GM12873 (cell line): ENCODE results near the gene ILKAP.

Source experiments
- TF ChIP-seq, protein P1 (sequence below): IDR thresholded peaks from 2 replicates; pipeline ENCODE4 v1.5.1; 2012; ENCODE audit warnings: low read depth, mild to moderate bottlenecking, moderate library complexity, low read length, control low read depth; ENCODE audit not compliant: insufficient read depth; ENCODE audit errors: missing control alignments

ILKAP gene

DNA sequence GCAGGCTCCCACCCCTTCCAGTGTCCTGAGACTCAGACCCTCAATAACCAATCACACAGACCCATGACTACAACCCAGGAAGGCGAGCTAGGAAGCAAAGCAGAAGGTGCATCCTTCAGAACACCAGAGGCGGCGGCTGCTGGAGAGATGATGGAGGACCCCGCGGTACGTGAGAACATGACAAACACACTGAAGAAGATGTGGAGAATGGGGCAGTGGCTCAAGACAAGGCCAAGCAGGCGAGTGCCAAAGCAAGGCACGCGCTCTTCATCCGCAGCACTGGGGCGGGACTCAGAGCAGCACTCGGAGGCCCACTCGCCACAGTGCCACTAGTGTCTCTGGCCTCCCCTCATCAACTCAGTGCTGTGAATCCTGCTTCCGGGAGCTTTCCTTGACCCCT is 31.1 kb downstream of the ILKAP start:
- TF ChIP-seq, protein P1, sequence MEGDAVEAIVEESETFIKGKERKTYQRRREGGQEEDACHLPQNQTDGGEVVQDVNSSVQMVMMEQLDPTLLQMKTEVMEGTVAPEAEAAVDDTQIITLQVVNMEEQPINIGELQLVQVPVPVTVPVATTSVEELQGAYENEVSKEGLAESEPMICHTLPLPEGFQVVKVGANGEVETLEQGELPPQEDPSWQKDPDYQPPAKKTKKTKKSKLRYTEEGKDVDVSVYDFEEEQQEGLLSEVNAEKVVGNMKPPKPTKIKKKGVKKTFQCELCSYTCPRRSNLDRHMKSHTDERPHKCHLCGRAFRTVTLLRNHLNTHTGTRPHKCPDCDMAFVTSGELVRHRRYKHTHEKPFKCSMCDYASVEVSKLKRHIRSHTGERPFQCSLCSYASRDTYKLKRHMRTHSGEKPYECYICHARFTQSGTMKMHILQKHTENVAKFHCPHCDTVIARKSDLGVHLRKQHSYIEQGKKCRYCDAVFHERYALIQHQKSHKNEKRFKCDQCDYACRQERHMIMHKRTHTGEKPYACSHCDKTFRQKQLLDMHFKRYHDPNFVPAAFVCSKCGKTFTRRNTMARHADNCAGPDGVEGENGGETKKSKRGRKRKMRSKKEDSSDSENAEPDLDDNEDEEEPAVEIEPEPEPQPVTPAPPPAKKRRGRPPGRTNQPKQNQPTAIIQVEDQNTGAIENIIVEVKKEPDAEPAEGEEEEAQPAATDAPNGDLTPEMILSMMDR = no peak

- TF ChIP-seq, protein P1 = no peak
These were observed 31.8 kb downstream of the ILKAP start for GRCh38 chr2:238171575-238172187.

DNA sequence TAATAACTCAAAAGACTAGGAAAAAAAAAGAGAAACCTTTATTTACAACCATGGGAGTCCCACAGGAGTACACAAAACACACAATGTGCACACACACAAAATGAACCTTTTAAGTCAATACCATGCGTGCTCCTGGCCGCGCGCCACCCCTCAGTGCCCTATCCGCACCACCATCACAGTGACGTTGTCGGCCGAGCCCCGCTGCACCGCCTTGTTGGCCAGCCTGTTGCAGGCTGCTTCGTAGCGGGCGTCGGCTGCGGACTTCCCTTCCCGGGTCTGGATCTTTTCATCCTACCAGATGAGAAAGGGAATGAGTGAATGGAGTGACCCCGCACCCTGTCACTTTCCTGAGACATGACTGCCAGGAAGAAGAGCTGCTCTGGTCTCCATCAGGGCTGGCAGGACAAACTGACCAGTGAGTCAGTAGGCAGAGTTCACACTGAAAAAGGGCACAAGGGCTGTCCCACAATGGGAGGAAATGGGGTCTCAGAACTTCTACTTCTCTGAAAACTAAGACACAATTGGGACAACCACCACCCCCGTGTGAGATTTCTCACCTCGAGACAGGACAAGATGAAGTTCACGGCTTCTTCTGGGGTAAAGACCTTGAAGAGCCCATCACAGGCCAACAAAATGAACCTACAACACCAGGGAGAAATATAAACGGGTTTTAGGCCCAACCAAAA is 33.0 kb downstream of the ILKAP start:
- TF ChIP-seq, protein P1 = no peak

GRCh38 chr2:238169708-238170251 is 33.7 kb downstream of the ILKAP start:
- TF ChIP-seq, protein P1 = no peak

- TF ChIP-seq, protein P1 = no peak
These were observed 34.3 kb downstream of the ILKAP start for GRCh38 chr2:238169048-238169707.

GRCh38 chr2:238168196-238169047 is 35.1 kb downstream of the ILKAP start:
- TF ChIP-seq, protein P1 = no peak
